Ishikawa (cell line): Measurements from ENCODE around the gene SPRED2.

Experiments used
- CEBPB ChIP-seq: IDR thresholded peaks from 2 replicates; pipeline ENCODE4 v1.6.1; 2012
- CREB1 ChIP-seq: IDR thresholded peaks from 2 replicates; pipeline ENCODE4 v1.6.1; 2012; ENCODE audit warnings: low read depth
- EGR1 ChIP-seq: IDR thresholded peaks from 2 replicates; pipeline ENCODE4 v1.6.1; 2012
- EP300 ChIP-seq: IDR thresholded peaks from 2 replicates; pipeline ENCODE4 v1.6.1; 2012; ENCODE audit warnings: borderline replicate concordance
- FOXM1 ChIP-seq: IDR thresholded peaks from 2 replicates; pipeline ENCODE4 v1.6.1; 2012; ENCODE audit warnings: low read depth, borderline replicate concordance
- MAX ChIP-seq: IDR thresholded peaks from 2 replicates; pipeline ENCODE4 v1.6.1; 2012
- NFIC ChIP-seq: IDR thresholded peaks from 2 replicates; pipeline ENCODE4 v1.6.1; 2012
- RAD21 ChIP-seq: IDR thresholded peaks from 2 replicates; pipeline ENCODE4 v1.6.1; 2012; ENCODE audit warnings: low read depth
- TAF1 ChIP-seq: IDR thresholded peaks from 2 replicates; pipeline ENCODE4 v1.6.1; 2012; ENCODE audit warnings: low read depth, mild to moderate bottlenecking
- TCF12 ChIP-seq: IDR thresholded peaks from 2 replicates; pipeline ENCODE4 v1.6.1; 2012; ENCODE audit warnings: low read depth
- TEAD4 ChIP-seq: IDR thresholded peaks from 2 replicates; pipeline ENCODE4 v1.6.1; 2012
- USF1 ChIP-seq: IDR thresholded peaks from 2 replicates; pipeline ENCODE4 v1.6.1; 2012
- YY1 ChIP-seq: IDR thresholded peaks from 2 replicates; pipeline ENCODE4 v1.6.1; 2012; ENCODE audit warnings: low read depth
- ZBTB7A ChIP-seq: IDR thresholded peaks from 2 replicates; pipeline ENCODE4 v1.6.1; 2012; ENCODE audit warnings: low read depth
- TF ChIP-seq, protein P1 (sequence below): IDR thresholded peaks from 2 replicates; pipeline ENCODE4 v1.6.1; 2012; ENCODE audit warnings: low read depth, mild to moderate bottlenecking

SPRED2 gene

DNA sequence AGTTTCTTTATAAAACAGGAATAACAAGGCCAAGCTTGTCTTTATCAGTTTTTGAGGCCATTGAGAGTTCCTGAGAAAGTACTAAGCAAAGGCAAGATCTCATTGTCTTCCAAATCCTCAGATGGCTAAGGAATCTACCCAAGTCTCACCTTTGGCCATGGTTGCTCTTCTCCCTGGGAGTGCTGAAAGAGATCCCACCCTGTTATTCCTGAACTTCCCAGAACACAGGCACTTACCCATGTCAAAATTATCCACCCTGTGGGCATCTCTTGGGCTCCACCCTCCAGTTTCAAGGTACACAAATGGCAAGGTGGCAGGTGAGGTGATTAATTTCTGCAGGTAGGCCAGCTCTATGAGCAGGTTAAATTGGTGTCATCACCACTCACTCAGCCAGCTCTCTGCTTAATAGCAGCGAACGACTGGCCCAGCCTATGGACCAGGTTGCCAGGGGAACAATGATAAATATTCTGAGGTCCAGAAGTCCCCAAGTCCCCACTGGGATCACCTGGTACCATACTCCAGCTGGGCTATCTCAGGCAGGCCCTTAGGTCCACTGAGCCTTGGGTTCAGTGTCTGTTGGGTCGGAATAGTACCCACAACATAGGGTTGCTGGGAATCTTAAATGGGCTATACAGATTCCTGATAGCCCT is 2.3 kb upstream of the SPRED2 start:
- TF ChIP-seq TCF12 (no peak), MAX (no peak), CREB1 (no peak), TAF1 (no peak), CEBPB (no peak), NFIC (no peak), TEAD4 (no peak), ZBTB7A (no peak), USF1 (no peak), RAD21 (no peak), FOXM1 (no peak), EGR1 (no peak)
- TF ChIP-seq, protein P1, sequence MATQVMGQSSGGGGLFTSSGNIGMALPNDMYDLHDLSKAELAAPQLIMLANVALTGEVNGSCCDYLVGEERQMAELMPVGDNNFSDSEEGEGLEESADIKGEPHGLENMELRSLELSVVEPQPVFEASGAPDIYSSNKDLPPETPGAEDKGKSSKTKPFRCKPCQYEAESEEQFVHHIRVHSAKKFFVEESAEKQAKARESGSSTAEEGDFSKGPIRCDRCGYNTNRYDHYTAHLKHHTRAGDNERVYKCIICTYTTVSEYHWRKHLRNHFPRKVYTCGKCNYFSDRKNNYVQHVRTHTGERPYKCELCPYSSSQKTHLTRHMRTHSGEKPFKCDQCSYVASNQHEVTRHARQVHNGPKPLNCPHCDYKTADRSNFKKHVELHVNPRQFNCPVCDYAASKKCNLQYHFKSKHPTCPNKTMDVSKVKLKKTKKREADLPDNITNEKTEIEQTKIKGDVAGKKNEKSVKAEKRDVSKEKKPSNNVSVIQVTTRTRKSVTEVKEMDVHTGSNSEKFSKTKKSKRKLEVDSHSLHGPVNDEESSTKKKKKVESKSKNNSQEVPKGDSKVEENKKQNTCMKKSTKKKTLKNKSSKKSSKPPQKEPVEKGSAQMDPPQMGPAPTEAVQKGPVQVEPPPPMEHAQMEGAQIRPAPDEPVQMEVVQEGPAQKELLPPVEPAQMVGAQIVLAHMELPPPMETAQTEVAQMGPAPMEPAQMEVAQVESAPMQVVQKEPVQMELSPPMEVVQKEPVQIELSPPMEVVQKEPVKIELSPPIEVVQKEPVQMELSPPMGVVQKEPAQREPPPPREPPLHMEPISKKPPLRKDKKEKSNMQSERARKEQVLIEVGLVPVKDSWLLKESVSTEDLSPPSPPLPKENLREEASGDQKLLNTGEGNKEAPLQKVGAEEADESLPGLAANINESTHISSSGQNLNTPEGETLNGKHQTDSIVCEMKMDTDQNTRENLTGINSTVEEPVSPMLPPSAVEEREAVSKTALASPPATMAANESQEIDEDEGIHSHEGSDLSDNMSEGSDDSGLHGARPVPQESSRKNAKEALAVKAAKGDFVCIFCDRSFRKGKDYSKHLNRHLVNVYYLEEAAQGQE = no peak

GRCh38 chr2:65431421-65432226 is 775 bp downstream of the SPRED2 start:
- TF ChIP-seq ZBTB7A (peak; percentile 90), YY1 (peak; percentile 74), MAX (no peak), TAF1 (peak; percentile 37; the same call in 1 of the 2 replicates), EGR1 (0 out of 2 replicates have a peak, but pooled peaks have one; percentile 11)

- TF ChIP-seq TCF12 (0 out of 2 replicates have a peak, but pooled peaks have one; percentile 43), ZBTB7A (peak; percentile 26; the same call in 1 of the 2 replicates), TEAD4 (no peak; the same call in 1 of the 2 replicates), CEBPB (no peak), USF1 (peak; percentile 74), YY1 (no peak), EP300 (no peak), TAF1 (peak; percentile 40; the same call in 1 of the 2 replicates), MAX (no peak; the same call in 1 of the 2 replicates), NFIC (no peak; the same call in 1 of the 2 replicates), EGR1 (no peak), FOXM1 (0 out of 2 replicates have a peak, but pooled peaks have one; percentile 19), RAD21 (0 out of 2 replicates have a peak, but pooled peaks have one; percentile 8), CREB1 (no peak)
- TF ChIP-seq, protein P1 = no peak
Observed at GRCh38 chr2:65430603-65431420, 1.6 kb downstream of the SPRED2 start.

DNA sequence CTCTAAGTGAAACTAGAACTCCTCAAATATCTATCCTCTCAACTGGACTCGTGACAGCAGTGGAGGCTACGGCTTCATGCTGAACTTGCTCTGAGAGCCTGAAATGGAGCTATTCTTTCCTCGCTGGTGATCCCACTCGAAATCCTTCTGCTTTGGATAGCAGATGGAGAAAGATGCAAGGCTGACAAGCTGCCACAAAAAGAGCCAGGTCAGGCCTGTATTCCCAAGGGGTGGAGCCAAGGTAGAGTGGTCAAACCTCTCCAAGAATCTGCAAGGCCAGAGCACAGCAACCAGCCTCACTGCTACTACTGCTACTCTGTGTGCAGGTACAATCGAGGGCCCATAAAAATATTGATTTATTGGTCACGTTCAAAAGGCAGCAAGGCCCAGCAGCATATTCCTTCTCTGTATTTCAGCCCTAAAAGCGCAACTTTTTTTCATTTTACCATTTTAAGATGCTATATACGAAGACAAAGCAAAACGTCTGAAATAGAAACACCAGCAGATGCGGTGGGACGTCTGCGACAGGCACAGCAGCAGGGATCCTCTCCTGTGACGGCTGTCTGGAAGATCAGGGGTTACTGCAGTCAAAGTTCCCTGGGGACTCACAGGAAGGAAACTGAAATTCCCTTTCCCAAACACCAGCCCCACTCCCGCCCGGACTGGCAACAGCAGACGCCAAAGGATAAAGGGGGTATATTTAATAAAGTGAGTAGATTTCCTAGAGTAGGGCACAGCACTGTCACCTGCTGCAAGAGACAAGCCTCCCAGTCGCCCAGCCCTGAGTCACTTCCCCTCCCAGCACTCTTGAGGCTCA is 2.4 kb downstream of the SPRED2 start:
- TF ChIP-seq TEAD4 = no peak
- TF ChIP-seq TAF1 = no peak
- TF ChIP-seq, protein P1 = no peak
- no peak for TF ChIP-seq TCF12
- TF ChIP-seq FOXM1 = no peak
- TF ChIP-seq NFIC = no peak
- no peak for TF ChIP-seq MAX
- no peak for TF ChIP-seq RAD21
- no peak for TF ChIP-seq EGR1
- no peak for TF ChIP-seq YY1
